GM19397 (cell line): ENCODE results near the gene PEMT.

Source experiments
- ATAC-seq: cut with Tn5 transposase; IDR thresholded peaks from one replicate; pipeline ENCODE4 v1.9.1; 2021; ENCODE audit warnings: mild to moderate bottlenecking, moderate library complexity; ENCODE audit not compliant: unreplicated experiment

Gene PEMT

GRCh38 chr17:17555151-17555550, 36.4 kb downstream of the PEMT start:
- ATAC-seq, result no peak

GRCh38 chr17:17554266-17554665, 37.2 kb downstream of the PEMT start:
- no peak for ATAC-seq

- ATAC-seq, result no peak
Observed at GRCh38 chr17:17553217-17554195, 38.0 kb downstream of the PEMT start.

GRCh38 chr17:17552351-17553216, 38.9 kb downstream of the PEMT start:
- ATAC-seq, result no peak

GRCh38 chr17:17551361-17551760, 40.1 kb downstream of the PEMT start:
- ATAC-seq, result no peak

GRCh38 chr17:17549732-17550366, 41.7 kb downstream of the PEMT start:
- ATAC-seq, result no peak

GRCh38 chr17:17548044-17548443, 43.5 kb downstream of the PEMT start:
- no peak for ATAC-seq

GRCh38 chr17:17547210-17547764, 44.2 kb downstream of the PEMT start:
- ATAC-seq, result no peak

- no peak for ATAC-seq
Observed at GRCh38 chr17:17546399-17547185, 44.9 kb downstream of the PEMT start.

GRCh38 chr17:17545984-17546383, 45.5 kb downstream of the PEMT start:
- ATAC-seq, result no peak

- ATAC-seq, result no peak
Observed at GRCh38 chr17:17545031-17545820, 46.3 kb downstream of the PEMT start.

- ATAC-seq, result no peak
Observed at GRCh38 chr17:17542906-17543635, 48.4 kb downstream of the PEMT start.

GRCh38 chr17:17541640-17542001, 49.9 kb downstream of the PEMT start:
- ATAC-seq, result no peak

- ATAC-seq, result no peak
Observed at GRCh38 chr17:17540935-17541639, 50.4 kb downstream of the PEMT start.

GRCh38 chr17:17540278-17540906, 51.1 kb downstream of the PEMT start:
- ATAC-seq, result no peak

- no peak for ATAC-seq
Observed at GRCh38 chr17:17539591-17539990, 51.9 kb downstream of the PEMT start.
